PFSK-1 (cell line): Measurements from ENCODE around the gene EIF4E2.

Experiments
- FOXP2 ChIP-seq: optimal IDR thresholded peaks from 2 replicates; pipeline ENCODE3; 2011; ENCODE audit warnings: borderline replicate concordance, control low read depth, inconsistent platforms; ENCODE audit not compliant: insufficient read depth; ENCODE audit errors: extremely low read length, extremely low read depth
- POLR2AphosphoS5 ChIP-seq: IDR thresholded peaks from 2 replicates; pipeline ENCODE4 v1.6.1; 2012; ENCODE audit warnings: low read depth, mild to moderate bottlenecking, control low read depth, low read length, moderate library complexity
- SIN3A ChIP-seq: IDR thresholded peaks from 2 replicates; pipeline ENCODE4 v1.6.1; 2012; ENCODE audit warnings: mild to moderate bottlenecking, low read length, moderate library complexity, borderline replicate concordance; ENCODE audit not compliant: insufficient read depth
- TAF1 ChIP-seq: IDR thresholded peaks from 2 replicates; pipeline ENCODE4 v1.6.1; 2012; ENCODE audit warnings: low read length, control low read depth, borderline replicate concordance; ENCODE audit not compliant: insufficient read depth
- TF ChIP-seq, protein P1 (sequence below), 2 experiments: IDR thresholded peaks; 2 replicates each; pipeline versions ENCODE4 v1.6.1 to v1.8.0; 2011 to 2012; ENCODE audit warnings: low read depth in 2 of 2, low read length in 2 of 2, control low read depth in 1 of 2, inconsistent platforms in 1 of 2, mild to moderate bottlenecking in 1 of 2, moderate library complexity in 1 of 2; ENCODE audit not compliant: insufficient read depth in 1 of 2

Gene EIF4E2

GRCh38 chr2:232574674-232575403 lies 24.4 kb downstream of the EIF4E2 start:
- TF ChIP-seq TAF1, result no peak
- TF ChIP-seq SIN3A, result no peak
- no peak for TF ChIP-seq FOXP2
- TF ChIP-seq POLR2AphosphoS5, result no peak
- TF ChIP-seq, protein P1, sequence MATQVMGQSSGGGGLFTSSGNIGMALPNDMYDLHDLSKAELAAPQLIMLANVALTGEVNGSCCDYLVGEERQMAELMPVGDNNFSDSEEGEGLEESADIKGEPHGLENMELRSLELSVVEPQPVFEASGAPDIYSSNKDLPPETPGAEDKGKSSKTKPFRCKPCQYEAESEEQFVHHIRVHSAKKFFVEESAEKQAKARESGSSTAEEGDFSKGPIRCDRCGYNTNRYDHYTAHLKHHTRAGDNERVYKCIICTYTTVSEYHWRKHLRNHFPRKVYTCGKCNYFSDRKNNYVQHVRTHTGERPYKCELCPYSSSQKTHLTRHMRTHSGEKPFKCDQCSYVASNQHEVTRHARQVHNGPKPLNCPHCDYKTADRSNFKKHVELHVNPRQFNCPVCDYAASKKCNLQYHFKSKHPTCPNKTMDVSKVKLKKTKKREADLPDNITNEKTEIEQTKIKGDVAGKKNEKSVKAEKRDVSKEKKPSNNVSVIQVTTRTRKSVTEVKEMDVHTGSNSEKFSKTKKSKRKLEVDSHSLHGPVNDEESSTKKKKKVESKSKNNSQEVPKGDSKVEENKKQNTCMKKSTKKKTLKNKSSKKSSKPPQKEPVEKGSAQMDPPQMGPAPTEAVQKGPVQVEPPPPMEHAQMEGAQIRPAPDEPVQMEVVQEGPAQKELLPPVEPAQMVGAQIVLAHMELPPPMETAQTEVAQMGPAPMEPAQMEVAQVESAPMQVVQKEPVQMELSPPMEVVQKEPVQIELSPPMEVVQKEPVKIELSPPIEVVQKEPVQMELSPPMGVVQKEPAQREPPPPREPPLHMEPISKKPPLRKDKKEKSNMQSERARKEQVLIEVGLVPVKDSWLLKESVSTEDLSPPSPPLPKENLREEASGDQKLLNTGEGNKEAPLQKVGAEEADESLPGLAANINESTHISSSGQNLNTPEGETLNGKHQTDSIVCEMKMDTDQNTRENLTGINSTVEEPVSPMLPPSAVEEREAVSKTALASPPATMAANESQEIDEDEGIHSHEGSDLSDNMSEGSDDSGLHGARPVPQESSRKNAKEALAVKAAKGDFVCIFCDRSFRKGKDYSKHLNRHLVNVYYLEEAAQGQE (IDR thresholded peaks at IDR 0.05; ENCODE audit: insufficient read depth in 1 of 2, low read depth in 2 of 2, low read length in 2 of 2), result no peak

- no peak for TF ChIP-seq TAF1
- no peak for TF ChIP-seq POLR2AphosphoS5
- TF ChIP-seq, protein P1 (IDR thresholded peaks at IDR 0.05; ENCODE audit: insufficient read depth in 1 of 2, low read depth in 2 of 2, low read length in 2 of 2), result no peak
- TF ChIP-seq SIN3A, result no peak
- no peak for TF ChIP-seq FOXP2
Observed at GRCh38 chr2:232575404-232575746, 24.9 kb downstream of the EIF4E2 start.

DNA sequence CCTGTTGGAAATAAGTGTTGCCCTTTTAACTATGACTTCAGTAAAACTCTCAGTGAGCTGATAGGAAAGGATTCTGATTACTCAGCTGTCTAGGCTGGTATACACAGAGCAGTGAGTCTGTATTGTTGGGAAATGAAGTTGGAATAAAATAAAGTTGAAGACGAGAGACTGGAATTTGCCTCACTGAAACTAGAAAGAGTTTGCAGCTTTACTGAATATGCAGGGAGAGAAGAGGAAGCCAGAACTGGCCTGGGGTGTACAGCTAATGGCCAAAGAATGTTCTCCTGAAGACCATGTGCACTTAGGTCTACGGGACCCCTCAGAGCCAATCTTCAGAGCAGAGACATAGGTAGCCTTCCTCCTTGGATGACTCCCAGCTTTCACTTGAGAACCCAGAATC lies 26.5 kb downstream of the EIF4E2 start:
- TF ChIP-seq TAF1 (no peak), SIN3A (no peak), POLR2AphosphoS5 (no peak), FOXP2 (no peak)
- TF ChIP-seq, protein P1 (IDR thresholded peaks at IDR 0.05; ENCODE audit: insufficient read depth in 1 of 2, low read depth in 2 of 2, low read length in 2 of 2), result no peak

GRCh38 chr2:232577841-232578240 lies 27.4 kb downstream of the EIF4E2 start:
- TF ChIP-seq POLR2AphosphoS5, result no peak
- TF ChIP-seq, protein P1 (IDR thresholded peaks at IDR 0.05; ENCODE audit: insufficient read depth in 1 of 2, low read depth in 2 of 2, low read length in 2 of 2), result no peak
- no peak for TF ChIP-seq SIN3A

DNA sequence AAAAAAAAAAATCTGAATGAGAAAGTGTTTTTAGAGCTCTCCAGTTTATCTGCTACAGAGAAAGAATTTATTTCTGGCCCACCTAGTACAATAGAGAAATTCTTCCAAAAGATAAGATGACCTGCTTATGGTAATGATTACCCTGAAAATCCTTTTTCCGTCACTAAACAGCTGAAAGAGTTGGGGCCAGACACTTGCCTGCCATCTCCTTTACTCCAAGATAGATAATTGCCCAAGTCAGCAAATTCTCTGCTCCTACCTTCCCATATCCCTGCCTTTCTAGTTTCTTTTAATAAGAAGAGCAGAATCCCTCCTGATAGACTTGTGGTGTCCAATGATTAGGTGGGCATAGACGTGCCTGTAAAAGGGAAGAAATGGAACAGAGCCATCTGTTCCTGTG lies 28.1 kb downstream of the EIF4E2 start:
- no peak for TF ChIP-seq FOXP2
- no peak for TF ChIP-seq POLR2AphosphoS5
- TF ChIP-seq SIN3A, result no peak
- TF ChIP-seq, protein P1 (IDR thresholded peaks at IDR 0.05; ENCODE audit: insufficient read depth in 1 of 2, low read depth in 2 of 2, low read length in 2 of 2), result no peak
- no peak for TF ChIP-seq TAF1
